ENCODE results near the gene CD300A. TPM values are rescaled to one million over a fixed set of nuclear protein-coding genes. Genes with fewer than 3 reads are reported as not detected.

CD300A gene
- total and polyA plus RNA-seq, 7 experiments from 2014 or later: 5.0 to 52.4 (median 6.8) TPM

DNA sequence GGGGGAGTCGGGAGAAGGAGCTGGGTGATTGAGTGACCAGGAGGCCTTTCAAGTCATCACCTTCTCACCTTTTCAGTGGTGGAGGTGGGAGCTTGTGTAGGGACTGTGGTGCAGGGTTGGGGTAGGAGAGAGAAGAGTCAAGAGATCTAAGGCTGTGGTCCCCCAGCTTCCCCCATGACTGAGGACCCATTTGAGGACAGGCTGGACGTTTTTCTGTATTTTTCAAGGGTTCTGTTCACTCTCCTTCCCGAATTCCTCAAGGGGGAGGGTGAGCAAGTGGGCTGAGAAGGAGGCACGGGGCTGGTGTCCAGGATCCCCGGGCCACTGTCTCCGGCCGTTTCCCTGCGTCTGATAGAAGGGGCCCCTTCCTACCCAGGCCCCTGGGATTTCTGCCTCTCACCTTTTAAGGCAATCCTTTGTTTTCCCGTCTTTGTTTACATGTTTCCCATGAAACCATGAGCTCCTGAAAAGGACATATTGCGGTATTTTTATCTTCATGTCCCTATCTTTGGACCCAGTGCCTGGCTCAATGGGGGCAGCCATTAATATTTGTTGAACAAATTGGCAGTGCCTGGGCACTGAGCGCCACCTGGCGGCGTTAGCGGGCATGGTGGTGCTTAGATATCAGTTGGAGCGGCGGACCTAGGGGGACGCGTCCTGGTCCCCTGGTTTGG is 9.2 kb upstream of the CD300A start:
- H3K27me3 ChIP-seq (ENCODE audit: control insufficient read depth in 2 of 2, insufficient read depth in 2 of 2, low read length in 2 of 2): no peaks in the 10 kb centered on the region
- H3K4me1 ChIP-seq (ENCODE audit: control insufficient read depth in 2 of 2, insufficient read depth in 2 of 2, low read length in 2 of 2): peaks cover 5 to 52% of the 10 kb centered on the region in 2 donors
- no peaks in the 10 kb centered on the region for H3K36me3 Mint-ChIP-seq
- peak overlapping the region in 3 of 9 donors; percentile 18 to 65 (median 30) for H3K27ac Mint-ChIP-seq
- peak overlapping the region in 3 of 10 donors; percentile 17 to 30 (median 25) for H3K4me3 Mint-ChIP-seq
- no peaks in the 10 kb centered on the region for H3K9me3 ChIP-seq (ENCODE audit: control insufficient read depth in 2 of 3, low read length in 3 of 3)
- POLR2A ChIA-PET: interaction anchor here (1.1 kb wide), 1 partner anchor 10 kb away, joined by 3 read pairs; no protein-coding TSS in a partner anchor
- H3K4me3 ChIP-seq (ENCODE audit: low read length): no peak overlapping the region
- H3K9me3 Mint-ChIP-seq: no peaks in the 10 kb centered on the region
- ATAC-seq (peak; percentile 68), DNase-seq (peak; percentile 22 to 72 (median 50))
- CTCF ChIA-PET: interaction anchor here (0.7 to 5.6 kb wide), 12 partner anchors 9 to 254 kb away, joined by 3 to 40 read pairs (median 4); partner anchors contain the start of genes GPR142 and RPL38
- intact Hi-C loops (cut with micrococcal nuclease): loop anchor here (1.0 to 10.0 kb wide), 7 partner anchors 36 to 254 kb away; partner anchors contain the start of gene RPL38 (in 1 of the 2)
- peaks cover 0 to 43% (median 12%) of the 10 kb centered on the region in 7 donors for H3K4me1 Mint-ChIP-seq
- peaks cover 0 to 19% (median 0%) of the 10 kb centered on the region in 5 donors for H3K27me3 Mint-ChIP-seq
- H3K36me3 ChIP-seq (ENCODE audit: control insufficient read depth in 2 of 3, insufficient read depth in 3 of 3, low read length in 3 of 3): no peaks in the 10 kb centered on the region
- H3K27ac ChIP-seq (ENCODE audit: low read depth, low read length): no peak overlapping the region

DNA sequence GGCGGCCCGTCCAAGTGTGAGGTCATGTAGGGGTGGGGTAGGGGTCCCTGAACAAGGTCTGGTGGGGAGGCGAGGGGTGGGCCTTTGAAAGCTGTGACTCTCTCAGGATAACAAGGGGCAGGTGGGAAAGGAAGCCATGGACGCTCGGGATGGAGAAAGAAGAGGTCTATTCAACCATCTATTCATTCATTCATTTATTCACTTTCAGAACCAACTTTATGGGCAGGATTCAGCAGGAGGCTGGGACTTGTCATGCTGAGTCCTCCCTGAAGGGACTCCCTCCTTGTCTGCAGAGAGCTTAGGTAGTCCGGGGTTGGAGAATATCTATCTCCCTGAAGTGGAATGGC is 8.6 kb upstream of the CD300A start:
- H3K27me3 ChIP-seq (ENCODE audit: control insufficient read depth in 2 of 2, insufficient read depth in 2 of 2, low read length in 2 of 2): no peaks in the 10 kb centered on the region
- H3K27me3 Mint-ChIP-seq: peaks cover 0 to 14% (median 0%) of the 10 kb centered on the region in 5 donors
- ATAC-seq (no peak), DNase-seq (no peak)
- peak overlapping the region in 2 of 10 donors; percentile 17 to 25 for H3K4me3 Mint-ChIP-seq
- no peaks in the 10 kb centered on the region for H3K9me3 ChIP-seq (ENCODE audit: control insufficient read depth in 2 of 3, low read length in 3 of 3)
- H3K4me3 ChIP-seq (ENCODE audit: low read length): no peak overlapping the region
- intact Hi-C loops (cut with micrococcal nuclease): loop anchor here (1.0 to 10.0 kb wide), 7 partner anchors 36 to 254 kb away; partner anchors contain the start of gene RPL38 (in 1 of the 2)
- H3K36me3 Mint-ChIP-seq: no peaks in the 10 kb centered on the region
- H3K4me1 Mint-ChIP-seq: peaks cover 4 to 43% (median 17%) of the 10 kb centered on the region in 7 donors
- peak overlapping the region in 2 of 9 donors; percentile 18 to 30 for H3K27ac Mint-ChIP-seq
- POLR2A ChIA-PET: interaction anchor here (1.1 kb wide), 1 partner anchor 9 kb away, joined by 3 read pairs; no protein-coding TSS in a partner anchor
- H3K27ac ChIP-seq (ENCODE audit: low read depth, low read length): no peak overlapping the region
- no peaks in the 10 kb centered on the region for H3K9me3 Mint-ChIP-seq
- no peaks in the 10 kb centered on the region for H3K36me3 ChIP-seq (ENCODE audit: control insufficient read depth in 2 of 3, insufficient read depth in 3 of 3, low read length in 3 of 3)
- CTCF ChIA-PET: interaction anchor here (0.9 to 5.6 kb wide), 8 partner anchors 10 to 254 kb away, joined by 3 to 40 read pairs (median 4); partner anchors contain the start of genes GPR142 and RPL38
- peaks cover 10 to 52% of the 10 kb centered on the region in 2 donors for H3K4me1 ChIP-seq (ENCODE audit: control insufficient read depth in 2 of 2, insufficient read depth in 2 of 2, low read length in 2 of 2)

DNA sequence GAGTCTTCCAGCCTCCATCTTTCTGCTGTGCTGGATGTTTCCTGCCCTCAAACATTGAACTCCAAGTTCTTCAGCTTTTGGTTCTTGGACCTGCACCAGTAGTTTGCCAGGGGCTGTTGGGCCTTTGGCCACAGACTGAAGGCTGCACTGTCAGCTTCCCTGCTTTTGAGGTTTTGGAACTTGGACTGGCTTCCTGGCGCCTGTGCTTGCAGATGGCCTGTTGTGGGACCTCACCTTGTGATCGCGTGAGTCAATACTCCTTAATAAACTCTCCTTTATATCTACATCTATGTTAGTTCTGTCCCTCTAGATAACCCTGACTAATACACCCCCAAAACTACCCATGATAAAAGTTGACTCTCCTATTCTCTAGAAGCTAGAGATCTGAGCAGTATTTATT is 7.6 kb upstream of the CD300A start:
- no peak for ATAC-seq
- peaks cover 4 to 49% (median 23%) of the 10 kb centered on the region in 7 donors for H3K4me1 Mint-ChIP-seq
- Histone ChIP-seq H3K27me3 (ENCODE audit: control insufficient read depth in 2 of 2, insufficient read depth in 2 of 2, low read length in 2 of 2) (no peaks in the 10 kb centered on the region), H3K9me3 (ENCODE audit: control insufficient read depth in 2 of 3, low read length in 3 of 3) (no peaks in the 10 kb centered on the region), H3K4me1 (ENCODE audit: control insufficient read depth in 2 of 2, insufficient read depth in 2 of 2, low read length in 2 of 2) (peaks cover 16 to 55% of the 10 kb centered on the region in 2 donors), H3K4me3 (ENCODE audit: low read length) (no peak overlapping the region), H3K27ac (ENCODE audit: low read depth, low read length) (no peak overlapping the region), H3K36me3 (ENCODE audit: control insufficient read depth in 2 of 3, insufficient read depth in 3 of 3, low read length in 3 of 3) (no peaks in the 10 kb centered on the region)
- no peaks in the 10 kb centered on the region for H3K36me3 Mint-ChIP-seq
- H3K27me3 Mint-ChIP-seq: peaks cover 0 to 16% (median 0%) of the 10 kb centered on the region in 5 donors
- no peaks in the 10 kb centered on the region for H3K9me3 Mint-ChIP-seq
- ChIA-PET CTCF (interaction anchor here (1.7 kb wide), 1 partner anchor 13 kb away, joined by 4 read pairs; no protein-coding TSS in a partner anchor), POLR2A (no interaction called here)
- H3K4me3 Mint-ChIP-seq: no peak overlapping the region
- no peak overlapping the region for H3K27ac Mint-ChIP-seq
- no peak for DNase-seq
- intact Hi-C loops (cut with micrococcal nuclease): loop anchor here in 1 of 2 donors (10.0 kb wide), 1 partner anchor 154 kb away; no protein-coding TSS in a partner anchor

DNA sequence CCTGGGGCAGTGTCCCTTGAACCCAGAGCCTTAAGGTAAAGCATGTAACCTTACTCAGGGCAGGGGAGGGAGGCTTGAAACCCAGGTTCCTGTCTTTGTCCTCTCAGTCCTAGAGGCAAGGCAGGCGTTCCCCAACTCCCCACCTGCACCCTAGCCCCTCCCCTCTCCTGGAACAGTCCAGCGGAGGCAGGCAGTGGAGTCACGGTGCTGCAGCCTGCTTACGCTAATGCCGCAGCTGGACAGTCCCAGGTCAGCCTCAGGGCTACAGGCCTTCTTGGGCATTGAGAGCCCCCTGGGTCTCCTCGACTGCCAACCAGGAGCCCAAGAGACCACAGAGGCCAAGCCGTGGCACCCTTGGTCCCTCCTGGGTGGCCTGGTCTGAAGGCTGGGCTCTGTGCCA is 6.8 kb upstream of the CD300A start:
- Mint-ChIP-seq H3K27ac (no peak overlapping the region), H3K27me3 (peaks cover 0 to 16% (median 0%) of the 10 kb centered on the region in 5 donors), H3K9me3 (no peaks in the 10 kb centered on the region), H3K36me3 (no peaks in the 10 kb centered on the region), H3K4me1 (peaks cover 4 to 49% (median 23%) of the 10 kb centered on the region in 7 donors), H3K4me3 (no peak overlapping the region)
- H3K4me3 ChIP-seq (ENCODE audit: low read length): no peak overlapping the region
- ChIA-PET POLR2A (no interaction called here), CTCF (interaction anchor here (0.6 kb wide), 2 partner anchors 28 to 1262 kb away, joined by 3 to 5 read pairs; no protein-coding TSS in a partner anchor)
- no peak overlapping the region for H3K27ac ChIP-seq (ENCODE audit: low read depth, low read length)
- peaks cover 24 to 59% of the 10 kb centered on the region in 2 donors for H3K4me1 ChIP-seq (ENCODE audit: control insufficient read depth in 2 of 2, insufficient read depth in 2 of 2, low read length in 2 of 2)
- DNase-seq (no peak), ATAC-seq (no peak)
- H3K36me3 ChIP-seq (ENCODE audit: control insufficient read depth in 2 of 3, insufficient read depth in 3 of 3, low read length in 3 of 3): no peaks in the 10 kb centered on the region
- H3K27me3 ChIP-seq (ENCODE audit: control insufficient read depth in 2 of 2, insufficient read depth in 2 of 2, low read length in 2 of 2): no peaks in the 10 kb centered on the region
- H3K9me3 ChIP-seq (ENCODE audit: control insufficient read depth in 2 of 3, low read length in 3 of 3): no peaks in the 10 kb centered on the region
- intact Hi-C loops (cut with micrococcal nuclease): loop anchor here in 1 of 2 donors (10.0 kb wide), 1 partner anchor 155 kb away; no protein-coding TSS in a partner anchor

DNA sequence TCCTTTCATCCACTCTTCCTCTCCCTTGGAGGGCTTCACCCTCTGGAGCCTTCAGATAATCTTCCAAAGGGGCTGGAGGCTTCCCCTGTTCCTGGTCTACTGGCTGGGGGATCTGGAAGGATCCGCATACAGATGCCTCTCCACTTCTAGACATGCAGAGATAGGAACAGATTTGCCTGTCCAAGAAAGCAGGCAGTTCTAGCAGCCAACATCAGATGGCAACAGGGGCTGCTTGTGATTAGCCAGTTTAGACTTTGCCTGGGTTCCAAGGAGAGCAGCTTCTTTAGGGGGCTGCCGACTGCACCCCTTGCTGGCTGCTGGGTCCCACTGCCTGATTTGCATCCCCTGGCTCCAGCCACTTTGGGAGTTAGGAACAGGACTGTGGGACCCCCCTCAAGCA is 6.2 kb upstream of the CD300A start:
- DNase-seq (no peak), ATAC-seq (no peak)
- POLR2A ChIA-PET: no interaction called here
- H3K4me3 ChIP-seq (ENCODE audit: low read length): no peak overlapping the region
- Mint-ChIP-seq H3K4me3 (no peak overlapping the region), H3K9me3 (no peaks in the 10 kb centered on the region), H3K27ac (peak overlapping the region in 4 of 9 donors; percentile 27 to 52 (median 44)), H3K27me3 (peaks cover 0 to 16% (median 0%) of the 10 kb centered on the region in 5 donors), H3K4me1 (peaks cover 4 to 47% (median 23%) of the 10 kb centered on the region in 7 donors), H3K36me3 (no peaks in the 10 kb centered on the region)
- no peaks in the 10 kb centered on the region for H3K9me3 ChIP-seq (ENCODE audit: control insufficient read depth in 2 of 3, low read length in 3 of 3)
- no peaks in the 10 kb centered on the region for H3K27me3 ChIP-seq (ENCODE audit: control insufficient read depth in 2 of 2, insufficient read depth in 2 of 2, low read length in 2 of 2)
- H3K4me1 ChIP-seq (ENCODE audit: control insufficient read depth in 2 of 2, insufficient read depth in 2 of 2, low read length in 2 of 2): peaks cover 30 to 65% of the 10 kb centered on the region in 2 donors
- no peaks in the 10 kb centered on the region for H3K36me3 ChIP-seq (ENCODE audit: control insufficient read depth in 2 of 3, insufficient read depth in 3 of 3, low read length in 3 of 3)
- intact Hi-C loops (cut with micrococcal nuclease): no loop called here
- H3K27ac ChIP-seq (ENCODE audit: low read depth, low read length): no peak overlapping the region
- CTCF ChIA-PET: interaction anchor here (0.7 to 1.0 kb wide), 2 partner anchors 14 to 103 kb away, joined by 3 to 4 read pairs; no protein-coding TSS in a partner anchor

DNA sequence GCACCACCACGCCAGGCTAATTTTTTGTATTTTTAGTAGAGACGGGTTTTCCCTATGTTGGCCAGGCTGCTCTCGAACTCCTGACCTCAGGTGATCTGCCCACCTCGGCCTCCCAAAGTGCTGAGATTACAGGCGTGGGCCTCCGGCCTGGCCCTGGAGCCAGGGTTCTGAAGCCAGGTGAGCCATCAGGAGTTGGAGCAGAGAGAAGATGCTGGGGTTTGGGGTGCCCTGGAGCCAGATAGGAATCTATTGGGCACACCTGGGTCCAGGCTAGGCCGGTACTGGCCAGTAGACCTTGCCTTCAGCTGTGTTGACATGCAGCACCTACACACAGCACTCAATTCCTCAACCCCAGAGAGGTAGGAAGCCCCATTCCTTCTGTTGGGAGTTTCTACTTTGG is 5.4 kb upstream of the CD300A start:
- H3K4me3 Mint-ChIP-seq: no peak overlapping the region
- ChIA-PET CTCF (interaction anchor here (0.6 to 1.0 kb wide), 3 partner anchors 13 to 104 kb away, joined by 3 to 4 read pairs (median 3); no protein-coding TSS in a partner anchor), POLR2A (no interaction called here)
- no peaks in the 10 kb centered on the region for H3K9me3 Mint-ChIP-seq
- Histone ChIP-seq H3K4me1 (ENCODE audit: control insufficient read depth in 2 of 2, insufficient read depth in 2 of 2, low read length in 2 of 2) (peaks cover 37 to 73% of the 10 kb centered on the region in 2 donors), H3K4me3 (ENCODE audit: low read length) (no peak overlapping the region), H3K36me3 (ENCODE audit: control insufficient read depth in 2 of 3, insufficient read depth in 3 of 3, low read length in 3 of 3) (no peaks in the 10 kb centered on the region), H3K27ac (ENCODE audit: low read depth, low read length) (no peak overlapping the region), H3K9me3 (ENCODE audit: control insufficient read depth in 2 of 3, low read length in 3 of 3) (no peaks in the 10 kb centered on the region), H3K27me3 (ENCODE audit: control insufficient read depth in 2 of 2, insufficient read depth in 2 of 2, low read length in 2 of 2) (no peaks in the 10 kb centered on the region)
- intact Hi-C loops (cut with micrococcal nuclease): no loop called here
- peaks cover 0 to 15% (median 0%) of the 10 kb centered on the region in 5 donors for H3K27me3 Mint-ChIP-seq
- peaks cover 4 to 44% (median 19%) of the 10 kb centered on the region in 7 donors for H3K4me1 Mint-ChIP-seq
- DNase-seq (no peak), ATAC-seq (no peak)
- peak overlapping the region in 3 of 9 donors; percentile 7 to 68 (median 20) for H3K27ac Mint-ChIP-seq
- H3K36me3 Mint-ChIP-seq: no peaks in the 10 kb centered on the region

Data from naive thymus-derived CD4-positive, alpha-beta T cell (primary cell).